Central memory CD8-positive, alpha-beta T cell (primary cell): ENCODE results near the gene SNX1.
A peak's percentile ranks its signal among the peaks of the same experiment; 100 is the strongest.

ENCODE experiments used
- ATAC-seq: fragments of 150-1000 bp; cut with Tn5 transposase; replicated peaks from 2 replicates; pipeline ENCODE4 v1.10.0; 2022; ENCODE audit warnings: mild to moderate bottlenecking, moderate FRiP score, moderate number of reproducible peaks; ENCODE audit not compliant: poor library complexity, severe bottlenecking; ENCODE audit errors: extremely low read depth
- DNase-seq, 2 donors: peaks; one replicate each; pipeline ENCODE4 v3.0.0; 2021; ENCODE audit warnings: low spot score in 2 of 2
- H3K27ac Mint-ChIP-seq: one replicate; pipeline ENCODE4 v1.8.0; 2022; ENCODE audit warnings: low read depth, mild to moderate bottlenecking, moderate library complexity, mixed read lengths
- H3K27me3 Mint-ChIP-seq: one replicate; pipeline ENCODE4 v1.8.0; 2022; ENCODE audit warnings: mixed read lengths
- H3K36me3 Mint-ChIP-seq: one replicate; pipeline ENCODE4 v1.8.0; 2022; ENCODE audit warnings: mild to moderate bottlenecking, moderate library complexity, mixed read lengths; ENCODE audit not compliant: insufficient read depth
- H3K4me1 Mint-ChIP-seq: one replicate; pipeline ENCODE4 v1.8.0; 2022; ENCODE audit warnings: mixed read lengths
- H3K4me3 Mint-ChIP-seq: one replicate; pipeline ENCODE4 v1.8.0; 2022; ENCODE audit warnings: mild to moderate bottlenecking, moderate library complexity, mixed read lengths
- H3K9me3 Mint-ChIP-seq: one replicate; pipeline ENCODE4 v1.8.0; 2022; ENCODE audit warnings: mixed read lengths

SNX1 gene

DNA sequence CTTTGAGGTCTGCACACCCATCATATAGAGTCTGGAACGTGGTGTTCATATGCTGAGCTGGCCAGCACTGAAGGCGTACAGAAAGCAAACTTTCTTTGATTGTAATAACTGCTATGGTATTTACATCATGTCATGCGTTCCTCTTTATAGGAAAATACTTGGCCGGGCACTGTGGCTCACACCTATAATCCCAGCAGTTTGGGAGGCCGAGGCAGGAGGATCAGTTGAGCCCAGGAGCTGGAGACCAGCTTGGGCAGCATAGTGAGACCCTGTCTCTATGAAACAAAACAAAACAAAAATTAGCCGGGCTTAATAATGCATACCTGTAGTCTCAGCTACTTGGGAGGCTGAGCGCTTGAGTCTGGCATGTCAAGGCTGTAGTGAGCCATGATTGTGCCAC lies 52.4 kb downstream of the SNX1 start:
- H3K9me3 Mint-ChIP-seq, result no peaks in the 10 kb centered on the region

DNA sequence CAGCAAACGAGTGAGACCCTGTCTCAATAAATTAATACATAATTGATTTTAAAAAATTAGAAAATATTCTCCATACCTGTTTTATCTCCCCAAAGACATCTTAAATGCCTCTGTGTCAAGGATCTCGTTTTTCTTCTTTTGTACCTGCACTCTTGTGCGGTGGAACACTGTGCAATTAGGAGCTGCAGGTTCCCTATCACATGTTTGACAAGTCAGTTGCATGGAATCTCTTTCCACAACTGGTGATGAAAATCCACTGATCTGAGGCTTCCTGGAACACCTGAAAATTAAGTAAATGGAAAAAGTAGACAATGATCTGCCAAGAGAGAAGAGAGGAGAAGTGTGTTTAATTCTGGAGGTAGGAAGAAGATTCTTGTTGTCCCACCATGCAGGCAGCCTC lies 52.8 kb downstream of the SNX1 start:
- ATAC-seq (no peak), DNase-seq (no peak)
- Mint-ChIP-seq H3K36me3 (peaks cover 7% of the 10 kb centered on the region), H3K4me3 (no peak overlapping the region), H3K27me3 (peaks cover 16% of the 10 kb centered on the region), H3K9me3 (no peaks in the 10 kb centered on the region), H3K4me1 (peaks cover 28% of the 10 kb centered on the region), H3K27ac (no peak overlapping the region)

More for the DNA sequence above, 52.4 kb downstream of the SNX1 start:
- DNase-seq, result no peak
- Mint-ChIP-seq H3K27me3 (peaks cover 12% of the 10 kb centered on the region), H3K4me3 (no peak overlapping the region), H3K4me1 (peaks cover 24% of the 10 kb centered on the region), H3K27ac (no peak overlapping the region), H3K36me3 (peaks cover 7% of the 10 kb centered on the region)
- ATAC-seq, result no peak

DNA sequence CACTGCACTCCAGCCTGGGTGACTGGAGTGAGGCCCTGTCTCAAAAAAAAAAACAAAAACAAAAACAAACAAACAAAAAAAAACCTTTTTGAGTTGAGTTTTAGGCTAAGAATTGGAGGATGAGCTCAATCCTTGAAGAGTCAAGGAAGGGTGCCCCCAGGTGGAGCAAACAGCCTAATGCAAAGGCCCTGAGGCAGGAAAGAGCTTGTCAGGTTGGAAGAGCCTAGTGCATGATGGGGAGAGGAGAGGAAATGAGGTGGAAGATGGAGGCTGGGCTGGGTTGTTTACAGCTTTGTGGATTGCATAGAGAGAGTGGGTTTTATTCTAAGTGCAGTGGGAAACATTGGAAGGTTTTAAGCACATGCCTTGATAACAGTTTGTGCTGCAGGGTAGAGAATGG lies 53.6 kb downstream of the SNX1 start:
- DNase-seq, result no peak
- ATAC-seq, result no peak
- peaks cover 19% of the 10 kb centered on the region for H3K27me3 Mint-ChIP-seq
- H3K27ac Mint-ChIP-seq, result no peak overlapping the region
- peaks cover 12% of the 10 kb centered on the region for H3K36me3 Mint-ChIP-seq
- H3K4me3 Mint-ChIP-seq, result peak overlapping the region; percentile 44
- peaks cover 32% of the 10 kb centered on the region for H3K4me1 Mint-ChIP-seq
- H3K9me3 Mint-ChIP-seq, result no peaks in the 10 kb centered on the region

DNA sequence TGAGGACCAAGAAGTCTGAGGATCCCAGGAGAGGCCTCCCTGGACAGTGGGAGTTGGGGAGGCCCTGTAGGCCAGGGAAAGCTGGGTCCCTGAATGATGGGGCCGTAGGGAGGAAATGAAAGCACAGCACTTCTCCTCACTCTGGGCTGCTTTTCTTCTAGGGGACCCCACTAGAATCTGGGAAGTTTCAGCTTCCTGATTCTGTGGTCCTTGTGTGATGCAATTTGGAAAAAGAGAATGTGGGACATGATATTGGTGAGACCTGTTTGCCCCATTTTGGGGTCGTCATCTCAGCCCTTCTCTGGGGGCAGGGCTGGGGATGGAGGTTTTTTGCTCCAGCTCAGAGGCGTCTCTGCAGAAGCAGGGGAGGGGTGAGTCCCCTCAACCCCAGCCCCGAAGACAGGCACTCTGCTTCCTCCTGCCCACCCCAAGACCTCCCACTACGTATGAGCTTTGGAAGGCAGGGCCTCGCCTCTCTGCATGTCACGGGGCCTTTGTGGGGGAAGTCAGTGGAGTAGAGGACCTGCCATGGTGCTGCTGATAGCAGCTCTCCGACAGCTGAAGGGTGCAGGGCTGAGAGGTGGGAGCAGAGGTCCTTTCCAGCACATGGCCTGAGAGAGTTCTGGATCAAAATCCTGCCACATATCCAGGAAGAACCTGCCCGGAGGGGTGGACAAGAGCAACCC lies 54.3 kb downstream of the SNX1 start:
- Mint-ChIP-seq H3K9me3 (no peaks in the 10 kb centered on the region), H3K4me1 (peaks cover 32% of the 10 kb centered on the region), H3K4me3 (peak overlapping the region; percentile 44), H3K27me3 (peaks cover 19% of the 10 kb centered on the region), H3K27ac (no peak overlapping the region), H3K36me3 (peaks cover 15% of the 10 kb centered on the region)
- no peak for ATAC-seq
- no peak for DNase-seq

DNA sequence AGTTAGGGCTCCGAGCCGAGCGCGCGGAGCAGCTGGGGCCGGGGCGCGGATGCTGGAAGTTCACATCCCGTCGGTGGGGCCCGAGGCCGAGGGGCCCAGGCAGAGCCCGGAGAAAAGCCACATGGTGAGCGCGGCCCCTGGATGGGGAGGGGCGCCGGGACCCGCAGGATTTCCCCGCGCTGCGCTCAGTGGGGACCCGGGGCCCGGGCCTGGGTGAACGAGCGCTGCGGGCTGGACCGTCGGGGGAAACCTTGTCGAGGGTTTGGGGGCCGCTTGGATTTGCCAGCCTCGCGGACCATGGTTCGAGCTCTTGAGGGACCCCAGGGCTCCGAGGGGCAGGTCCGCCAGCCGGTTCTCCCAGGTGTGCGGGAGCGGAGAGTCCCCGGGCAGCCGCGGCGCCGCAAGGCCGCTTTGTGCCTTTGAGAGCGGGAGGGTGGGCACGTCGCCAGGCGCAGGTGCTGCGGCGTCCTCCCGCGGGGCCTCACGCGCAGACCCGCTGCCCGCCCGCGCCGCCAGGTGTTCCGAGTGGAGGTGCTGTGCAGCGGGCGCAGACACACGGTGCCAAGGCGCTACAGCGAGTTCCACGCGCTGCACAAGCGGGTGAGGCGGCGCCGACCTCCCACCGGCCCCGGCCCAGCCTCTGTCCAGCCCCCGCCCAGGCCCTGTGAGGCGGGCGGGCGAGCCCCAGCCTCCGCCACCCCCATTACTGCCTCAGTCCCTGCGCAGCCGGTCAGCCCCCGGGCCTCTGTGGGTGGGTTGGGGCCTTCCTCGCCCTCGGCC lies 56.1 kb downstream of the SNX1 start, which contains the start of gene SNX22:
SNX22 (plus strand) TSS at position 5 of the 780 bp plus-strand sequence; CDS start at position 50, 45 bp downstream.
- H3K4me3 Mint-ChIP-seq, result peak within 1 kb of the TSS; percentile 80
- H3K27ac Mint-ChIP-seq, result no peak within 1 kb of the TSS
- H3K9me3 Mint-ChIP-seq, result no peaks in the 10 kb centered on the region
- ATAC-seq (peak; percentile 33), DNase-seq (no peak)
- H3K4me1 Mint-ChIP-seq, result peaks cover 38% of the 10 kb centered on the region
- H3K36me3 Mint-ChIP-seq, result peaks cover 30% of the 10 kb centered on the region
- H3K27me3 Mint-ChIP-seq, result peaks cover 19% of the 10 kb centered on the region

GRCh38 chr15:64152507-64153387 lies 57.0 kb downstream of the SNX1 start:
- H3K27ac Mint-ChIP-seq, result no peak overlapping the region
- H3K36me3 Mint-ChIP-seq, result peaks cover 37% of the 10 kb centered on the region
- peaks cover 38% of the 10 kb centered on the region for H3K4me1 Mint-ChIP-seq
- no peaks in the 10 kb centered on the region for H3K9me3 Mint-ChIP-seq
- no peak for DNase-seq
- H3K4me3 Mint-ChIP-seq, result peak overlapping the region; percentile 72
- ATAC-seq, result no peak
- H3K27me3 Mint-ChIP-seq, result peaks cover 19% of the 10 kb centered on the region

DNA sequence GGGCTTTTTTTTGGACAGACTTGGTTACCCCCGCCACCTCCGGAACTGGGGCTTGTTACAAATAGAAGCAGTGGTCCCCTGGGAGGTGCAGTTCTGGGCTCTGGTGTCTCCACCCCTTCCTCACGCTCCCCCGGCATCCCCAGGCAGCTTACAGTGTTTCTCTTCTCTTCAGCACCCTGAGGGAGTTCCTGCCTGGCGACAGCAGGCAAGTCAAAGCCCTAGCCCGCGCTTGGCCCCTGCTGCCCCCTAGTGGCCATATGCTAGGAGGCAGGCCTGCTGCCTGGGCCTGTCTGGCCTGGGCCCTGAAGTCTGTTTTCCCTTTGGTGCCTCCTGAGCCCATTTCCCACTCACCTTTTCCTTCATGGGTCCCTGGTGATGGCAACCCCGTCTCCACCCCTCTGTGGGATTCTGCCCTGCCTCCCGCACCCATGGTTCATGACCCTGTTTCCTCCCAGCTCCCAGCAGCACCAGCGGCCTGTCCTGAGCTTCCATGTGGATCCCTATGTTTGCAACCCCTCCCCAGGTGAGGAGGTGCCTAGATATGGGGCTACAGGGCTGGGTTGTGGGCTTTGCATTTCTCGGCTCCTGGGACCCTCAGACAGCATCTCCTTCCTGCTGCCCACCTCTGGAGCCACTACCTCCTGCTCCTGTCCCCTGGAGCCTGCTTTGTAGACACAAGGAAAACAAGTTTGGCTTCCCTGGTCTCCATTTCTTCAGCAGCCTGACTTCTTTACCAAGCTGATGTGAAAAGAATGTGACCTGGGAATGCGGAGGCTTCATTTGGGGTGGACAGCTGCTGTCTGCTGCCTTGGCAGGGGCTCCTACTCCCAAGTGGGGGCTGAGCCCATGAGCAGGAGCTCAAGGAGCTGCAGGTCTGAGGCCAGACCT lies 57.9 kb downstream of the SNX1 start:
- peaks cover 48% of the 10 kb centered on the region for H3K4me1 Mint-ChIP-seq
- DNase-seq (peak; percentile 86 to 94), ATAC-seq (peak; percentile 93)
- no peaks in the 10 kb centered on the region for H3K9me3 Mint-ChIP-seq
- peak overlapping the region; percentile 76 for H3K27ac Mint-ChIP-seq
- H3K4me3 Mint-ChIP-seq, result peak overlapping the region; percentile 72
- peaks cover 19% of the 10 kb centered on the region for H3K27me3 Mint-ChIP-seq
- peaks cover 46% of the 10 kb centered on the region for H3K36me3 Mint-ChIP-seq

GRCh38 chr15:64155802-64156651 lies 60.2 kb downstream of the SNX1 start:
- no peak overlapping the region for H3K4me3 Mint-ChIP-seq
- peaks cover 46% of the 10 kb centered on the region for H3K4me1 Mint-ChIP-seq
- H3K9me3 Mint-ChIP-seq, result no peaks in the 10 kb centered on the region
- peak overlapping the region; percentile 77 for H3K27ac Mint-ChIP-seq
- peaks cover 59% of the 10 kb centered on the region for H3K36me3 Mint-ChIP-seq
- no peak for DNase-seq
- ATAC-seq, result no peak
- H3K27me3 Mint-ChIP-seq, result peaks cover 13% of the 10 kb centered on the region

GRCh38 chr15:64156652-64157331 lies 61.0 kb downstream of the SNX1 start:
- no peaks in the 10 kb centered on the region for H3K9me3 Mint-ChIP-seq
- peaks cover 10% of the 10 kb centered on the region for H3K27me3 Mint-ChIP-seq
- H3K4me1 Mint-ChIP-seq, result peaks cover 46% of the 10 kb centered on the region
- ATAC-seq (no peak), DNase-seq (no peak)
- H3K27ac Mint-ChIP-seq, result peak overlapping the region; percentile 71
- H3K36me3 Mint-ChIP-seq, result peaks cover 63% of the 10 kb centered on the region
- no peak overlapping the region for H3K4me3 Mint-ChIP-seq

- ATAC-seq (no peak), DNase-seq (no peak)
- Mint-ChIP-seq H3K4me3 (no peak overlapping the region), H3K9me3 (no peaks in the 10 kb centered on the region), H3K36me3 (peaks cover 67% of the 10 kb centered on the region), H3K27ac (no peak overlapping the region), H3K27me3 (peaks cover 10% of the 10 kb centered on the region), H3K4me1 (peaks cover 49% of the 10 kb centered on the region)
These were observed 61.9 kb downstream of the SNX1 start for GRCh38 chr15:64157599-64158125.
